SW480 (cell line): Measurements from ENCODE around the gene PRDM5.

Experiments used
- DNase-seq: peaks from one replicate; pipeline ENCODE4 v3.0.0-alpha.2; 2016; ENCODE audit warnings: low spot score

PRDM5 gene

DNA sequence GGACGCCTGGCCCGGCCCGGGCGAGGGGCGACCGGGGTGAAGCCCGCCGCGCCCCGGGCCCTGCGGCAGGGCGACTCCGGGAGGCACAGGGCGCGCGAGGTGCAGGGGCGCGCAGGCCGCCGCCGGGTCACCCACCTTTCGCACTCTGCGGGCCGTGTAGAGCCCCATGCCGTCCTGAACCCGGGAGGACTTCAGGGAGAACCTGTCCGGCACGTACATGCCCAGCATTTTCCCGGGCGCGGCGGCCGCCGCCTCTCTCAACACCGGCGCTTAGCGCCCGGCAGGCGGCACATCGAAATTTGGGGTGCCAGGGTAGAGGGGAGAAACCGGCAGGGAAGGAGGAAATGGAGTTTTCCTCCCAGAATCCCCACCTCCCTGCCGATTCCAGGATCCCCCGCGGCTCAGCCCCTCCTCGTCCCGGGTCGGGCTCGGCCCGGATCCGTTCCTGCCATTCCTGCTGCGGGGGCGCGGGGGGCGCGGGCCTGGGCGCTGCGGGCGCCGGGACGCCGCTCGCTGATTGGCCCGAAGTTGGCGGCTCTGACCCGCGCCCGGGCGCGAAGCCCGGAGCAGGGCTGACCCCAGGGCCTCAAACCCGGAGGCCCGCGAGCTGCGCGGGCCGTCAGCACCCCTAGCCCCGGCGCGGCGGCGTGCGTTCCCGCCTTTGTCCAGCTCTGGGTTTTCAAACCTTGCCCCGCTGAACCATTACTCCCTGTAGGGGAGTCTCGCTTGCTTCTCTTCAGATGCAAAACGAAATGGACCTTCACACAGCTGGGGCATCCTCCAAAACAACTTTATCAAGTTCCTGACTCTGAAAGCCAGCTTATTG lies at the start of gene PRDM5:
Gene PRDM5 (minus strand): TSS at position 346 of the 826 bp plus-strand sequence. CDS start 118 bp downstream, at position 228.
- DNase-seq, result peak; percentile 47

DNA sequence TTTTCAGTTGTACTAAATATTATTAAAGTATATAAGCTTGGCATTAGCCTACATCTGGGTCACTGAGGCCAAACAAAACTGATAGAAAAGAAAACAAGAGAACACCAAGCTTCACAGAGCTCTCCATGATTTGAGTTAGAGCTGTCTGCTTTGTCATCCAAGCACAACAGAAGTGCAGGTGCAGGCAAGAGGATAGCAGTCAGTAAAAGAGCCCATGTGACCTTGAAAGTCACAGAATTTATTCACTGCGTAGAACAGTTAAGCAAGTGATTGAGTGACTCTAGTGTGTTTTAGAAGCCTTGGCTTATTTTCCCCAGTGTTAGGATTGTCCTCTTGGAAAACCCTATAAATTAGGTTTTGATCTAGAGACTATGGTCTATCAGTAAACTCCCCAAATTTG lies 49.4 kb upstream of the PRDM5 start:
- no peak for DNase-seq

DNA sequence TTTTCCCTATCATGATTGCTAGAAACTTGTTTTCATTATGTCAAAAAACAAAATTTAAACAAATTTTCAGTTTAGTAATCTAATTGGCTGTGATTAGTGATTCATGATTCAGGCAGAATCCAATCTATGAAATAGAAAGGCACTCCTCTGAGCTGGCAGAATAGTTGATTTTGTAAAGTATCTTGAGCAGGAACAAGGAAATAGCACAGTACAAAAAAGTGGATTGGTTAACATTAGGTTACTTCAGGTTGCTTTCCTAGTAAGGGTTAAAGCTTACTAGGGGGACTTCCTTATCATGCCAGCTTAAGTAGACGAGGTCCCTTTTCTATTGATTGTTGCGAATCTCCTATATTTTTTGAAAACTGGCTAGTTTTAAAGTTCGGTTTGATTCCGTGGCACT lies 43.4 kb upstream of the PRDM5 start:
- DNase-seq, result no peak

DNA sequence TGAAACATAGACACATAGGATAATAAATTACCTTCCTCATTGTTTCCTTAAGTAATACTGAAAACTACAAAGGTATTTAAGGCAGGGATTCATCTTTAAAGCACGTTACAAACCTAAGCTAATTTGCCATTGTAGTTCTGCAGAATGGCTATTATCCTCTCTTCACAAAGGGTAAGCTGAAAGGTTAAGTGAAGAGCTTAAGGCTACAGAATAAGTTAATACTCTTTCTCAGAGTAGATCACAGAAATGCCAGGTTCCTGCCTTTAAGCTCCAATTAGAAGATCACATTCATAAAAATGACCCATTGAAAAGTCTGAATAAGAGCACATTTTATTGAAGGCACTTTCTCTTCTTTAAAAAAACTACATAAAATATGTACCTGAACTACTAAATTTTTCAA lies 42.1 kb upstream of the PRDM5 start:
- DNase-seq, result no peak

DNA sequence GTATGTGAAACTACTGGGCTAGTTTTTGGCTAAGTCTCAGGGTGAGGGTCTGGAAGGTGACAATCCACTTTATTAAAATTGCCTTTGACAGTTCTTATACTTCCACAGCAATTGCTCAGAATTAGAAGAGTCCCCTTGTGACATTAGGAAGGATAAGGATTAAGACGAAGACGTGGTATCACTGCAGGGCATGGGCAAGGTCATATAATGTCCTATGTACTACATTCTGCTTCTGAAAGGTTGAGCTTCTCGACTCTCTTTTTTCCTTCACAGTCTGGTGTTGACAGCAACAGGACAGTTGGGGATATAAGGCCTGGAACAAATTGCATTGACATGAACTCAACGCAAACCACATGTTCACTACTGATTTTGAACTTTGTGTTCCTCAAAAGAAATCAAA lies 40.9 kb upstream of the PRDM5 start:
- DNase-seq, result no peak

DNA sequence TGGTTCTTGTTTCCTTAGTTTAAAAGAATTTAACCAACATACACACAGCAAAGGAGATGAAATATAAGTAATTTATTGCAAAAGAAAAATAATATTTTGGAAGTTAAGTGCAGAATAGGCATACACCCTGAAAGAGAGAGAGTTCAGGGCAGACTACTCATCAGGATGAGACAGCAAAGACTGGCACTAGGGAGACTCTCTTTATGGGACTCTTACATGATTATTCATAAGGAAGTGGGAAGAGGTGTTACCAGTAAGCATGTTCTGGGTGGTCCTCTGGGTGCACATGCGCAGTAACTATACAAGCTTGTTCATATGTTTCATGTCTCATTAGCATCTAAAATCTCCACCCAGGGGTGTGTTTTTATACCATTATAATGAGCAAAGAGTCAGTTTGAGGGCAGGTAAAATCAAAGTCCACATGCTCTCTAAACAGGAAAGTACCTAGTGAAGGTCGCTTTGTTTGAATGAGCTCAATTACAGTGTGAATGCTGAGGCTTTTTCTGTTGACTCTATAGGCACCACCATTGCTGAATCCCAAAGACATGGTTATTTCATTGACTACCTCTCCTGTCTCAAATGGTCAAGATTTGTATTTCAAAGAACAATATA lies 38.2 kb upstream of the PRDM5 start:
- DNase-seq, result no peak

DNA sequence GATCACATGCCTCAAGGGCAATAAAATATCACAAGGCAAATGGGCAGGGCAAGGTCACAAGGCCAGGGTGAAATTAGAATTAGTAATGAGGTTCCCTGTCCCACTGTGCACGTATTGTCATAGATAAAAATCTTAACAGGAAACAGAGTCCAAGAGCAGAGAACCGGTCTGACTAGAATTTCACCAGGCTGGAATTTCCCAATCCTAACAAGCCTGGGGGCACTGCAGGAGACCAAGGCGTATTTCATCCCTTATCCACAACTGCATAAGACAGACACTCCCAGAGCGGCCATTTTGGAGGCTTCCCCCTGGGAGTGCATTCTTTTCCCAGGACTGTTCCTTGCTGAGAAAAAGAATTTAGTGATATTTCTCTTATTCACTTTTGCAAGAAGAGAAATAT lies 25.9 kb upstream of the PRDM5 start:
- DNase-seq, result no peak

DNA sequence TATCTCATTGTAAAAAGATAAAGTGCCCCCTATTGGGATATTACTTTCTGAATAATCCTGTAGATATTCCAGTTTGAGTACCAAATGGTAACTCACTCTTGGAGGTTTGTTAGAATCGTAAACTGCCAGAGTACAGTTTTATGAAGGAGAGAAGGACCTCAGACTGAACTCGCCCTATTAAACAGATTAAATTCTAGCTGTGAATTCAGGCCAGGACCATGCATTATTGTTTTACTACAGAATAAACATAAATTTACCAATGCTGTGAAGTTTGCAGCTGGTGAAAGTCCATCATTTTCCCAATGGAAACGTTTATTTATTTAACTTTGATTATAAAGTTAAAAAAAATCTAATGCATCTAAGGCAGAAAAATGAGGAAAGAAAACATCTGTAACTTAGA lies 20.2 kb upstream of the PRDM5 start:
- no peak for DNase-seq

DNA sequence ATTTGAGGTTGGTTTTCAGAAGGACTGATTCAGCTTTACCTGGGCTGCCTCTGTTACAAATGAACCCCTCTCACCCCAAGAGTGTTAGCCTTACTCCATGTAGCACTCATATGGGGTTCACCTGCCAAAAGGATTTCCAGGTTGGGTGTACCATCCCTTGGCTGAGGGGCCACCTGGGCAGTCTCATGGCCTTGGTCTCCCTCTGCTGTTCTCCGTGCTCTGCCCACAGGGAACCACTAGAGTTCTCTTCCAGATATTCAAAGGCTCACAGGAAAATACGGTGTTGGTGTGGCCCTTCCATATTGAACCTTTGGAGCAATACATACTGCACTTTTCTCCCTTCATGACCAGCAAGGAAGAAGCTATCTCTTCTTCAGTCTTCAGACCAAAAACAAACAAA lies 18.0 kb upstream of the PRDM5 start:
- DNase-seq, result no peak

DNA sequence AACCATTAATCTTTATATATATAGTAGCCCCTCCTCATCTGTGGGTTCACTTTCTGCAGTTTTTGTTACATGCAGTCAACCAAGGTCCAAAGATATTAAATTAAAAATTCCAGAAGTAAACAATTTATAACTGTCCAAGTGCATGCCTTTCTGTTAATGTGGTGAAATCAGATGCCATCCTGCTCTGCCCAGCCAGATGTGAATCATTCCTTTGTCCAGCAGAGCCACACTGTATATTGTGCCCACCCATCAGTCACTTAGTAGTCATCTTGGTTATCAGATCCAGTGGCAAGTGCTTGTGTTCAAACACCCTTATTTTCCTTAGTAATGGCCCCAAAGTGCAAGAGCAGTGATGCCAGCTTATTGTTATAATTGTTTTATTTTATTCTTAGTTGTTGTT lies 17.2 kb upstream of the PRDM5 start:
- no peak for DNase-seq

DNA sequence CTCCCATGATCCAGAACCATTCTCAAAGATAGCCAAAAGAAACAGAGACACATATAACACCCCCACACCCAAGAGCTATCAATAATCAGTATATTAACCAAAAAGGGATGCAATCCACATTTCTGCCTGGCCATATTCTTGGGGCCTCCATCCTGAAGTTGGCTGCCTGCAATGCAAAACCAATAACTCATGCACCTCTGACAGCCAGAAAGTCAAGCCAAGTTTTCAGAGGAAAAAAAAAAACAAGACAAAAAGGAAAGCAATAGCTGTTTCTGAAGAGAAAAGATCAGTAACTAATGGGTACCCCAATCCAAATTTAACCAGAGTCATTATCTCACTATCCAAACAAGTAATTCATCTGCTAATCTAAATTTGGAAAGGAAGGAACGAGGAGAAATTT lies 7.3 kb upstream of the PRDM5 start:
- DNase-seq, result no peak

DNA sequence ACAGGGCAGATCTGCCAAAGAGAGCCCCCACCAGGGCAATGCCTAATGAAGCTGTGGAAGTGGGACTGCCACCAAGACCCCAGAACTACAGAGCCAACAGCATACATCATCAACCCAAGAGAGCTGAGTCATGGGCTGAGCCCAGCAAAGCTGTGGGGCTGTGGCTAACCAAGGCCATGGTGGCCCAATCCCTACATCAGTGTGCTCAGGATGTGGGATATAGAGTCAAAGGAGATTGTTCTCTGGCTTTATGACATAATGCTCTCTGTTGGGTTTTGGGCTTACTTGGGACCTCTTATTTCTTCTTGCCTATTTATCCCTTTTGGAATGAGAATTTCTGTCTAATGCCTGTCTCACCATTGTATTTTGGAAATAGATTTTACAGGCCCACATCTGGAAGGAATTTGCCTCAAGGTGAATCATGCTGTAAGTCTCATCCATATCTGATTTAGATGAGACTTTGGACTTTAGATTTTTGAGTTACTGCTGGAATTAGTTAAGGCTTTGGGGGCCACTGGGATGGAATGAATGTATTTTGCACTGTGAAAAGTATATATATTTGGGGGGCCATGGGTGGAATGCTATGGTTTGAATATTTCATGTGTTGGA lies 5.4 kb upstream of the PRDM5 start:
- DNase-seq, result no peak

DNA sequence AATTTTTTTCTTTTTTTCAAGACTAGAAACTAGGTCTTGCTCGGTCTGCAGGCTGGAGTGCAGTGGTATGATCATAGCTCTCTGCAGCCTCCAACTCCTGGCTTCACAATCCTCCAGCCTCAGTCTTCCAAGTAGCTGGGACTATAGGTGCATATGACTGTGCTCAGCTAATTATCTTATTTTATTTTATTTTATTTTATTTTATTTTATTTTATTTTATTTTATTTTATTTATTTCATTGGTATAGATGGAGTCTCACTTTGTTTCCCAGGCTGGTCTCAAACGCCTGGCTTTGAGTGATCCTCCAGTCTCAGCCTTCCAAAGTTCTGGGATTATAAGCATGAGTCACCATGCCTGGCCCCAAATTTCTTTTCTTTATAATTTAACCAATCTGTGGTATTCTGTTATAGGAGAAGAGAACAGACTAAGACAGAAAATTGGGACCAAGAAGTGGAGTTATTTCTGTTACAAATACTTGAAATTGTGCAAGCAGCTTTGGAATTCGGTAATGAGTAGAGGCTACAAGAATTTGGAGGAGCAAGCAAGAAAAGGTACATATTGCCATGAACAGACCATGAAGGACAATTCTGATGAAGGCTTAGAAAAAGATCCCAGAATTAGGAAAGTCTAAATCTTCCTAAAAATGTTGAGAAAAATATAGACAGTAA lies 4.0 kb upstream of the PRDM5 start:
- no peak for DNase-seq

DNA sequence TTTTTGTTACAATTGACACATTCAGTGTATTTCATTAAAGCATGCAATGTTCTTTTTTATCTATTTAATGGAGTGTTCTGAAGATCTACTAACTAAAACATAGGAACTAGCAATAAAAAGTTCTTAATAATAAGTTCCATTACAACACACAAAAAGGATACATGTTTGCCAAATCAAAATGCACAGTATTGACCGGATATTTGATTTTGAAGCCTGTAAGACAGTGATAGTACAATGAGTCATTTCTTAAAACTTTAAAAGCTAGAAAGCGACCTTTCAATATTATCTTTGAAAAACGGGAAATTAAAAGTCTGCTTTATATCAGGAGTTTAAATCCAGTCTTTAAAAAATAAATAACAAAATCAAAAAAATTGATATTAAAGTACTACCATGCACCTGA lies 2.4 kb upstream of the PRDM5 start:
- no peak for DNase-seq

DNA sequence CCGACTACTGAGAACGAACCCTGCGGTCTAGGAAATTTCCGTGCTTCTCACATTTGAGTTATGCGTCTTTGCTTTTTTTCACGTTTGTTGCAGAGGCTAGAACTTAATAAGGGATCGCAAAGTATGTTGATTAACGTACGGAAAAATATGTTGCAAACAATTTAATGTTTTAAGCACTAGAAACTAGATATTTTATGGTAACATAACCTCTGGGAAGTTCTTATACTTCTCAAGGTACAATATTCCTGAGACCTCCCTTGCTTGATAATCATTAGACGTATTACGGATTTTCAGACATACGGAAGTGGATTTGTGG lies 639 bp upstream of the PRDM5 start:
- no peak for DNase-seq

DNA sequence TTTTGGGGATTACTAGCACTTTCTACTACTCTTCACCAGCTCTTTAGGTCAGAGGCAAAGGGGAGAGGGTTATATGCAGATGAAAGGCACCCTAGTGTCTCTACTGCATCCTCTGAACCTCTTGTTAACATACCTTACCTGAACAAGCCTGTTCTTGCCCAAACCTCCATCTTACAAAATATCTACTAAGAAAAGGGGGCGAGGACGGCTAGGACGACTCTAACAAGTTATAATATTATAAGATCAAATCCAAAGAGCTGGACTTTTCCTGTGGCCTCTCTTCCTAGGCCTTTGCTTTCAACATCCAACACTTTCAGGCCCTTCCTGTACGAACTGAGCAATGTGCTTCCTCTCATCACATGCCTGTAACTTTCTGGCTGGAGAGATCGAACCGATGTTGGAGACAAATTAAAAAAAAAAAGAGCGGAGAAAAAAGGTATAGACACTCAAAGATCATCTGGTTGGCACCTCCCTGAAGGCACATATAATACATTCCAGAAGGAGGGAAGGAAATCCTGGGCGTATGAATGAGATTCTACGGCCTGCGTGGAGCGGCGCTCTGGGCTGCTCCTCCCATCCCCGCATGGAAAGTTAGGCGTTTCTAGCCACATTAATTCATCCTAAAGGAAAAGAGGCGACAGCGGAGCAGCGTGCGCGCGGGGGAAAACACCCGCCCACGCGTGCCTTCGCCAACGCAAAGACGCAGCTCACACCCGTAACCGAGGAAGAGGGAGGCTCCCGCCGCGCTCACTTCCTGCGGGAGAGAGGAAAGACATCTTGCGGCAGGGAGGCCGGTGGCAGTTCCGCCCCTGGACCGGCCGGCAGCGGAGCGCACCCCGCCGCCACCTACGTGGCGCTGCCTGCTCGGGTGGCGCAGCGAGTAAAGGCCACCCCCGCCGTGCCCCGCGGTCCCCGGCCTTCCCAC lies 808 bp downstream of the PRDM5 start:
- peak; percentile 55 for DNase-seq

DNA sequence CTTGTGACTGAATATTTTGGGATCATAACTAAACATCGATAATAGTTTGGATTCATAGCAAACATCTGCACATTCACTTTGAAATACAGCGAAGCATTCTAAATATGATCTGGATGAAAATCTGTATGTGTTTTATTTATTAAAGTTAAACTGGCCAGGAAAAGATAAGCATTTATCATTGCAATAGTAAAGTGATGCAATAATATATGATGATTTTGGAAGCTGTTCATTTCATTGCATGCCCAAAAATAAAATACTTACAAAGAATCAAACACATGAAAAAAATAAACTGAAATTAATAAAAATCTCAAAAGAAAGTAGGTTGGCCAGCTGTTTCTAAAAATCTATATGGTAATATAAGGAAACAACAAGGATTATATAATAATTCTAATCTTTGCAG lies 1.9 kb downstream of the PRDM5 start:
- DNase-seq, result no peak

DNA sequence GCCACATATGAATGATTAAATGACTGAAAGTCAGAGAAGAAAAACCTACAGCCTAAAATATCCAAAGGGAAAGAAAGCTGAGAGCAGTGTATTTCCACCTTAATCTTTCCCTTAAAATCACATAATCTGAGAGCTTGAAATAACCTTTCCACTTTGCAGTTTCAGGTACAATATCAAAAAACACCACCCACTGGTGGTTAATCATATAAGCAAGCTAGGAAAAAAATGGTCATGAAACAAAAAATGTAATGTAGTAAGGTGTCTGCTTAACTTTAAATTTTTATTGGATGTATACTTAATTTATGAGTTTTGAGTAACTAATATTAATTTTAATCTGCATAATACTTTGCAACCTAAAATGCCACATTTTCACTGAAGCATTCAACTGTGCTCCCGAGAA lies 3.2 kb downstream of the PRDM5 start:
- DNase-seq, result no peak

DNA sequence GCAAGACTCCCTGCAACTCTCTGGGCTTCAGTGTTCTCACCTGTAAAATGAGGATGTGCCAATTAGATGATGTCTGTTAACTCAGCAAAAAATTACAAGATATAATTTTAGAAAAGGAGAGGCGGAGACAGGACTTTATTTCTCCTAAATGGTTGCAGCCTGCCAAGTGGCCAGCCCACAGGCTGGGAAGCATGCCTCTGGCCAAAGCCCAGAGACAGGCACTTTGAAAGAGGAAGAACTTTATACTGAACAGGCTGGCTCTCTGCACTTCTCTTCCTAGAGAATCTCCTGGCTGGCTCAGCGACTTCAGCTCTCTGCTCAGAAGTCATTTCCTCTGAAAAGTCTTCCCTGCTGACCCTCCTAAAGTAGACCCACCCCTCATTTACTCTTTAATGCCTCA lies 3.7 kb downstream of the PRDM5 start:
- DNase-seq, result no peak

DNA sequence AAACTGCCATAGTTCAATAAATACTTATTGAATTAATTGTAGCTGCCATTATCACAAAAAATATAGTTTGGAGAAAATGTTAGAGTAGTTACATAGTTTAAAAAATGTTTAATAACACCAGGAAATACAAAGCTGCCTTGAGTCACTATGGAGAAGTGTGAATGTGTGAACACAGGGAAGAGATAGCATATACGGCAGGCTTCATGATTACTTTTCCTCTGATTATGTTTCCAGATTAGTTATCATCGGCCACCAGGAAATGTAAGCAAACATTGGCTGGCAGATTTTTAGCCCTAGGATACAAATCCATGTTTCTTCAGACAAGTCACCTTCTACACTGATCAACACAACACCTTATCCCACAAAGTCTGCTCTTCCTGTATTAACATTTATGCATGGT lies 4.4 kb downstream of the PRDM5 start:
- no peak for DNase-seq

DNA sequence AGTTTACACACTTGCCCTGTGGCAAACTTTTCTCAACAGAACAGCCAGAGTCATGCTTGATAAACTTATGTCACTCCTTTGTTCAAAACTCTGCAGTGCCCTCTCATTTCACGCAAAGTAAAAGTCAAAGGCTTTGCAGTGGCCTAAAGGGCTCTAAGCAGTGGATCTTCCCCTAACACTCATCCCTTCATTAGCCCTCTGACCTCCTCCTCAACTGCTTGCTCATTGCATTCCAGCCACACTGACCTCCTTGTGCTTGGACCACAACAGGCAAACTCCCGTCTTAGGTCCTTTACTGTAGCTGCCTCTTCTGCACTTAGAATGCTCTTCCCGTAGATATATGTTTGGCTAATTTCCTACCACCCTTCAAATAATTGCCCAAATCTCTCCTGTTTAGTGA lies 5.6 kb downstream of the PRDM5 start:
- DNase-seq, result no peak

DNA sequence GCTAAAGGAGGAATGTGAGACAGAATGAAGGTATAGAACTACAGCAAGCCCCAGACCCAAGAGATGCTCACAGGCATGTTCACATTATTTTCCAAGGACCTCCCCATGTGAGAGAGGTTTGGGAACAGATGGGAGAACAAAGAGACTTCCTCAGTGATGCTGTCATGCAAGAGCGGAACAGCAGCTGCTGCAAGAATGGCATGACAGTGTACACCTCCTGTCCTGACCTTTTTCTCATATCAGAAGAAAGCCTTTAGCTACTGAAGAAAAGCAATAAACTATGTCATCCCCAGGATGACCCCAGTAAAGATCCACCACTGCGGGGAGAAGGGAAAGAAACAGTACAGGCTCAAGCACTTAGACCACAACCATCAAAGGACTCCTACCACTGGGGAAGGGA lies 7.2 kb downstream of the PRDM5 start:
- no peak for DNase-seq
